Liver (tissue), 3 donors: ENCODE results near the gene IP6K3.

ENCODE experiments used
- HNF4A ChIP-seq, 2 donors: conservative IDR thresholded peaks; 2 replicates each; pipeline ENCODE4 v1.6.1; 2016; ENCODE audit warnings: antibody characterized with exemption in 2 of 2, mild to moderate bottlenecking in 2 of 2
- NR2F2 ChIP-seq: IDR thresholded peaks from 2 replicates; pipeline ENCODE4 v1.6.1; 2016; ENCODE audit warnings: antibody characterized with exemption
- RAD21 ChIP-seq, 2 donors: IDR thresholded peaks; 2 replicates each; pipeline ENCODE4 v1.6.1; 2016; ENCODE audit warnings: antibody characterized with exemption in 2 of 2, mild to moderate bottlenecking in 2 of 2
- SP1 ChIP-seq: IDR thresholded peaks from 2 replicates; pipeline ENCODE4 v1.6.1; 2018; ENCODE audit warnings: antibody characterized with exemption, mild to moderate bottlenecking
- TF ChIP-seq, protein P1 (sequence below): IDR thresholded peaks from 2 replicates; pipeline ENCODE4 v1.6.1; 2016; ENCODE audit warnings: antibody characterized with exemption
- TF ChIP-seq, protein P2 (sequence below): fragments of 150-350 bp; IDR thresholded peaks from 2 replicates; pipeline ENCODE4 v1.5.1; 2017; ENCODE audit warnings: improper control_type of control experiment, low read depth, low read length; ENCODE audit not compliant: missing input control
- TF ChIP-seq, protein P3 (sequence below): IDR thresholded peaks from 2 replicates; pipeline ENCODE4 v1.6.1; 2016; ENCODE audit warnings: antibody characterized with exemption
- TF ChIP-seq, protein P4 (sequence below): IDR thresholded peaks from 2 replicates; pipeline ENCODE4 v1.6.1; 2016; ENCODE audit warnings: antibody characterized with exemption, mild to moderate bottlenecking
- donor health status: healthy.
- donor health status: healthy.

DNA sequence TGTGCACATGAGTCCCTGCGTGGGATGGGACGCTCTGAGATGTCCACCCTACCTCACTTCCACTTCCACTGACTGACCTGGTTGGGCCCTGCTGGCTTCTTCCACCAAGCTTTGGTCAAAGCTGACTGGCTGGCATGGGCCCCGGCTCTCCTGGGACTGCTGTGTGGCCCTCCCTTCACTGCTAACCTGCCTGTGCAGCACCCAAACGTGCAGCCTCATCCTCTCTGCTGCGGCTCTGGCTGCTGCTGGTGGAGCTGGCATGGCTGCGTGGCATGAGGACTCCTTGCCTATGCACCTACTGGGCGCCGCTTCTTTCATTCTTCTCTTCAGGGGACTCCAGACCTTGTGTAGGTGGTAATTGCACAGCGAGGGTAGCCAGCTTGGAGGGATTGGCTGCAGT is 18.7 kb upstream of the IP6K3 start:
- no peak for TF ChIP-seq NR2F2
- TF ChIP-seq, protein P1, sequence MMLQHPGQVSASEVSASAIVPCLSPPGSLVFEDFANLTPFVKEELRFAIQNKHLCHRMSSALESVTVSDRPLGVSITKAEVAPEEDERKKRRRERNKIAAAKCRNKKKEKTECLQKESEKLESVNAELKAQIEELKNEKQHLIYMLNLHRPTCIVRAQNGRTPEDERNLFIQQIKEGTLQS: no peak
- TF ChIP-seq, protein P2, sequence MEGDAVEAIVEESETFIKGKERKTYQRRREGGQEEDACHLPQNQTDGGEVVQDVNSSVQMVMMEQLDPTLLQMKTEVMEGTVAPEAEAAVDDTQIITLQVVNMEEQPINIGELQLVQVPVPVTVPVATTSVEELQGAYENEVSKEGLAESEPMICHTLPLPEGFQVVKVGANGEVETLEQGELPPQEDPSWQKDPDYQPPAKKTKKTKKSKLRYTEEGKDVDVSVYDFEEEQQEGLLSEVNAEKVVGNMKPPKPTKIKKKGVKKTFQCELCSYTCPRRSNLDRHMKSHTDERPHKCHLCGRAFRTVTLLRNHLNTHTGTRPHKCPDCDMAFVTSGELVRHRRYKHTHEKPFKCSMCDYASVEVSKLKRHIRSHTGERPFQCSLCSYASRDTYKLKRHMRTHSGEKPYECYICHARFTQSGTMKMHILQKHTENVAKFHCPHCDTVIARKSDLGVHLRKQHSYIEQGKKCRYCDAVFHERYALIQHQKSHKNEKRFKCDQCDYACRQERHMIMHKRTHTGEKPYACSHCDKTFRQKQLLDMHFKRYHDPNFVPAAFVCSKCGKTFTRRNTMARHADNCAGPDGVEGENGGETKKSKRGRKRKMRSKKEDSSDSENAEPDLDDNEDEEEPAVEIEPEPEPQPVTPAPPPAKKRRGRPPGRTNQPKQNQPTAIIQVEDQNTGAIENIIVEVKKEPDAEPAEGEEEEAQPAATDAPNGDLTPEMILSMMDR: no peak
- TF ChIP-seq, protein P3, sequence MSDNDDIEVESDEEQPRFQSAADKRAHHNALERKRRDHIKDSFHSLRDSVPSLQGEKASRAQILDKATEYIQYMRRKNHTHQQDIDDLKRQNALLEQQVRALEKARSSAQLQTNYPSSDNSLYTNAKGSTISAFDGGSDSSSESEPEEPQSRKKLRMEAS: no peak
- TF ChIP-seq SP1: no peak
- TF ChIP-seq, protein P4, sequence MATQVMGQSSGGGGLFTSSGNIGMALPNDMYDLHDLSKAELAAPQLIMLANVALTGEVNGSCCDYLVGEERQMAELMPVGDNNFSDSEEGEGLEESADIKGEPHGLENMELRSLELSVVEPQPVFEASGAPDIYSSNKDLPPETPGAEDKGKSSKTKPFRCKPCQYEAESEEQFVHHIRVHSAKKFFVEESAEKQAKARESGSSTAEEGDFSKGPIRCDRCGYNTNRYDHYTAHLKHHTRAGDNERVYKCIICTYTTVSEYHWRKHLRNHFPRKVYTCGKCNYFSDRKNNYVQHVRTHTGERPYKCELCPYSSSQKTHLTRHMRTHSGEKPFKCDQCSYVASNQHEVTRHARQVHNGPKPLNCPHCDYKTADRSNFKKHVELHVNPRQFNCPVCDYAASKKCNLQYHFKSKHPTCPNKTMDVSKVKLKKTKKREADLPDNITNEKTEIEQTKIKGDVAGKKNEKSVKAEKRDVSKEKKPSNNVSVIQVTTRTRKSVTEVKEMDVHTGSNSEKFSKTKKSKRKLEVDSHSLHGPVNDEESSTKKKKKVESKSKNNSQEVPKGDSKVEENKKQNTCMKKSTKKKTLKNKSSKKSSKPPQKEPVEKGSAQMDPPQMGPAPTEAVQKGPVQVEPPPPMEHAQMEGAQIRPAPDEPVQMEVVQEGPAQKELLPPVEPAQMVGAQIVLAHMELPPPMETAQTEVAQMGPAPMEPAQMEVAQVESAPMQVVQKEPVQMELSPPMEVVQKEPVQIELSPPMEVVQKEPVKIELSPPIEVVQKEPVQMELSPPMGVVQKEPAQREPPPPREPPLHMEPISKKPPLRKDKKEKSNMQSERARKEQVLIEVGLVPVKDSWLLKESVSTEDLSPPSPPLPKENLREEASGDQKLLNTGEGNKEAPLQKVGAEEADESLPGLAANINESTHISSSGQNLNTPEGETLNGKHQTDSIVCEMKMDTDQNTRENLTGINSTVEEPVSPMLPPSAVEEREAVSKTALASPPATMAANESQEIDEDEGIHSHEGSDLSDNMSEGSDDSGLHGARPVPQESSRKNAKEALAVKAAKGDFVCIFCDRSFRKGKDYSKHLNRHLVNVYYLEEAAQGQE: no peak
- TF ChIP-seq HNF4A (conservative IDR thresholded peaks at IDR 0.05): no peak
- no peak for TF ChIP-seq RAD21 (IDR thresholded peaks at IDR 0.05)
